OCI-LY7 (cell line): ENCODE measurements around the gene CNN2.

Experiments used
- EZH2phosphoT487 ChIP-seq: fragments of 200-600 bp; sonication (generic); IDR thresholded peaks from 2 replicates; pipeline ENCODE4 v1.6.1; 2018; ENCODE audit warnings: low read depth, borderline replicate concordance, mild to moderate bottlenecking, mixed run types, antibody characterized with exemption, low read length, moderate library complexity, mixed read lengths
- TF ChIP-seq, protein P1 (sequence below): fragments of 200-600 bp; sonication (generic); conservative IDR thresholded peaks from 2 replicates; pipeline ENCODE4 v1.5.1; 2014; ENCODE audit warnings: mild to moderate bottlenecking, antibody characterized with exemption, low read length, moderate library complexity, mixed read lengths

DNA sequence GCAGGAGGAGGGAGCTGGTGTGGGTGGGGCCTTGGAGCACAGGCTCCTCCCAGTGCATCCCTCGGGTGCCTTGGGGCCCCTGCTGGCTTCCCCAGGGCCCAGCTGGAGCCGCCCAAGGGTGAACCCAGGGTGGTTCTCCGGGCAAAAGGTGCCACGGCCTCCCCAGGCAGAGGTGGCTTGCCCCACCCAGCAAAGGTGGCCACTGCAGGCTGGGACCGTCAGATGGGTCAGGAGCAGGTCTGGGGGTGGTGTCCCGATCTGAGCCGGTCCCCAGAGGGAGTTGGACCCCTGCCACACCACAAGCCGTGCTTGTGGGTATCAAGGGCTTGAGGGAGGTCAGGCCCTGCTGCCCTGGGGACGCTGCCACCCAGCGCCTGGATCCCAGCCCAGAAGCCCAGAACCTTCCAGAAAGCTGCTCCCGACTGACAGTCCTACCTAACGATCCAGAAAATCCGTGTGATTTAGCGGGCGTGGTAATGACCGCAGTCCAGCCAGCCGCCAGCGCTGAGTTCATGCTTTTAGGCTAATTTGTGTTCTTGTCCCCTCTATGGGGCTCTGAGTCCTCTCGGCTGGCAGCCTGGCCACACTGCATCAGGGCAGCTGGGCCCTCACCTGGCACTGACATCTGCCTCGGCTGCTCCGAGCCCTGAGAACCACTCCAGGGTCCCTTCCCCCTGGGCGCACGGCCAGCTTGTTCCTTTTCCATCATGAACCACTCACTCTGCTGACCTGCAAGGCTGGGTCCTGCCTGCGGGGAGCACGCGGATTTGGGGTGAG is 31.2 kb upstream of the CNN2 start:
- TF ChIP-seq, protein P1, sequence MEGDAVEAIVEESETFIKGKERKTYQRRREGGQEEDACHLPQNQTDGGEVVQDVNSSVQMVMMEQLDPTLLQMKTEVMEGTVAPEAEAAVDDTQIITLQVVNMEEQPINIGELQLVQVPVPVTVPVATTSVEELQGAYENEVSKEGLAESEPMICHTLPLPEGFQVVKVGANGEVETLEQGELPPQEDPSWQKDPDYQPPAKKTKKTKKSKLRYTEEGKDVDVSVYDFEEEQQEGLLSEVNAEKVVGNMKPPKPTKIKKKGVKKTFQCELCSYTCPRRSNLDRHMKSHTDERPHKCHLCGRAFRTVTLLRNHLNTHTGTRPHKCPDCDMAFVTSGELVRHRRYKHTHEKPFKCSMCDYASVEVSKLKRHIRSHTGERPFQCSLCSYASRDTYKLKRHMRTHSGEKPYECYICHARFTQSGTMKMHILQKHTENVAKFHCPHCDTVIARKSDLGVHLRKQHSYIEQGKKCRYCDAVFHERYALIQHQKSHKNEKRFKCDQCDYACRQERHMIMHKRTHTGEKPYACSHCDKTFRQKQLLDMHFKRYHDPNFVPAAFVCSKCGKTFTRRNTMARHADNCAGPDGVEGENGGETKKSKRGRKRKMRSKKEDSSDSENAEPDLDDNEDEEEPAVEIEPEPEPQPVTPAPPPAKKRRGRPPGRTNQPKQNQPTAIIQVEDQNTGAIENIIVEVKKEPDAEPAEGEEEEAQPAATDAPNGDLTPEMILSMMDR: no peak
- TF ChIP-seq EZH2phosphoT487: no peak
